ENCODE data around the gene SYT6.
"Not testable (repeated sequence)": the region's sequence is repeated elsewhere in the genome, so short reads cannot be mapped to it uniquely, and the experiment has no call there.

Gene SYT6

DNA sequence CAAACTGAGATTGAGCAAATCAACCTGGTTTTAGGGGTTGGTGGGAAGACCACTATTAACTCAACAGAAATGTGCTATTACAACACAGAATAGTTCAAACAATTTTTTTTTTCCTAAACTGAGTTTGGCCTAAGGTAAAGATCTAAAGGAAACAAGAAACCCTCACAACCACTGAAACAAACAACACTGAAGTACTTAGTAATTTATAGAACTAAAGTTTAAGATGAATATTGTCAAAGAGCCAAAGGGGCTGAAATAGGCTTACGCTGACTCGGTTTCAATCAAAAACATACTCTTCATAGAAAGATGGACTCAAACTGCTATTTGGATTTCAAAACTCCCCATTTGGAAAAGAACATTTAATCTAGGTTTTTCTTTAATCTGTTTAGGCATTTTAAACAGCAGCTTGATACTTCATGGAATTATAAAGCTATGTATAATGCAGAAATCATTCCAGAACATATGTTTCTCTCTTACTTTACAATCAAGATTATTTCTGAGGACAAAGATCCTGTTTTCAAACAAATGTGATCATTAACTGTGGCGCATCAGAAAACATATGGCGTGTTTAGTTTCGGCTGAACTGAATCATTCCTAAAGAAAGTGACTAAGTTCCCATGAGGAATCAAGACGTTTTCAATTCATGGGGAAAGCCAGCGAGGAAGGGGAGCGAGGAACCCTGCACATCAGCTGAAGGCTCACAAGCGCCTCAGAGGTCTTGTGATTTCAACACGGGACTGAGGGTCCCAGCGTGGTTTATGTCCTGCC lies 62.7 kb downstream of the SYT6 start:
- DNase-seq: no peak

DNA sequence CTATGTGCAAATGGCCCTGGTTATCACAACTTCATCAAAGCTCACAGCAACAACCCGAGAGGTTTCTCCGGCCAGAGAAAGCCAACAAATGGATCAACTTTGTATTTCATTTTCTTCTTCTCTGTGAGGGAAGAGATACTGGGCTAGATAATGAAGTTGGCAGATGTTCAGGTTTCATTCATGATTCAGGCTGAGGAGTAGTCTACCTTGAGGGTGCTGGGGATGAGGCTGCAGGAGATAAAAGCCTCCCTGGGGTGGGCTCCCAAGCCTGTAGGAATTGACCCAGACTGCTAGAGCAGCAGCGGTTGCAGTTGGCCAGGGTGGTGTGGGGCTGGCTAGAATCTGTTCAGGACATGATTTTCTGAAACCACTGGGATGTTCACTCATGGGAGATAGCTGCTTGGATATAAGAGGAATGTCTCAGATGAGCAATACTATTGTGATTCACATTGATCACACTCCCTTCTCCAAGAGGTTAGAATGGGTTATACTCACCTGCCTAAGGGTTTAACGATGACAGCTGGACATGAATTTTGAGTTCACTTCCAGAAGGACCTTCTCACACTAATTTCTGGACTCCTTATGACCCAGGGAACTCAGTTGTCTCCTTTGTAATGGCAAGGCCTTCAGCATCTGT lies 64.0 kb downstream of the SYT6 start:
- DNase-seq: no peak

DNA sequence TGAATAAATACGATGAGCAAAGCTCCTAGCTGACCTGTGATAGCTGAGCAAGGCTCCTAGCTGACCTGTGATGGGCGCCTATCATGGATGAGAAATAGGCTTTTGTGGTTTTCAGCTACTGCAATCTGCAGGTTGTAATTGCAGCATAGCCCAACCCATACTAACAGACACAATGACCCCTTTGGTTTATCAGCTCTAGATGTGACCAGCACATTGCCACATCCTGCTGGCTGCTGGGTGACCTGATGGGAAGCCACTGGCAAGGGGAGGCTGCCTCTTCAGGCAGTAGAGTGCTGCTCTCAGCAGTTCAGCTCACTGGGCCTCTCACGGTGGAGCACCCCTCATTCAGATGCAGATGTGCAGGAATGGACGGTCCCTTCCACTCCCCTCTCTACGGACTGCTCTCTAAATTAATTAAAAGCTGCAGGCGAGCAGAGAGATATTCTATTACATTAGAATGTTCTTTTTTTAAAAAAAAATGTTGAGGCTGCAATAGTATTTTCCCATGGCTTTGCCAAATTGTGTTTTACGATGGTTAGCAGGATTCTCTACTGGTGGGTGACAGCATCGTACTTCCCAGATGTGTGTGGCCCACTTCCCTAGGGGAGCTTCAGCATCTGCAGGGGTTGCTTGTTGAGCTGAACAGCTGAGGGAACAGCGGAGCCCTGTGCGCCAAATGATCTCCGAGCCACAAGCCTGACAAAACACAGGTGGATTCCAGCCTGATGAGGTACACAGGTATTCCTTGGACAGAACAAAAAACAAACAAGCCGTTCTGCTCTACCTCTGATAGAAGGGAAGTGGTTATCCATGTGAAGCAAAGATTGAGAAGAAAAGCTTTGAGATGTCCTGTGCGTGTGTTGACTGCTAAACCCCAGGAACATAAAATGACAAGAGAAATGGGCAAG lies 65.0 kb downstream of the SYT6 start:
- DNase-seq: no peak

DNA sequence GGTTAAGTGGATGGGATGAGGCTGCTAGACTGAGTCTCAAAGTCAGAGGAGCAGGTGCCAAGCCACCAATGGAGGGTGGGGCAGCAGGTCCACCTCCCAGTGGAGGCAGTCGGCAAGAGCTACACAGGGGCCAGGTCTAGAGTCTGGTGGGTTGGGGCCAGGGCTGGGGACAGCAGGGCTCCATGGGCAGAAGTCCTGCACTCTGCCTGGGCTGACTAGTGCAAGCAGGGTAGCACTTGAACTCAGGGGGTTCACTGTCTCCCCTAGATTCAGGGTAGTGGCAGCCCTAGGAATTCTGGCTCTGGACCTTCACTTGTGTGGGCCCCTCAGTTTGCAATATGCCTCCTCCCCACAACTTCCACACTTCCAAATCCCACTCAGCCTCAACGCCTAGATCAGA lies 66.2 kb downstream of the SYT6 start:
- no peak for DNase-seq

DNA sequence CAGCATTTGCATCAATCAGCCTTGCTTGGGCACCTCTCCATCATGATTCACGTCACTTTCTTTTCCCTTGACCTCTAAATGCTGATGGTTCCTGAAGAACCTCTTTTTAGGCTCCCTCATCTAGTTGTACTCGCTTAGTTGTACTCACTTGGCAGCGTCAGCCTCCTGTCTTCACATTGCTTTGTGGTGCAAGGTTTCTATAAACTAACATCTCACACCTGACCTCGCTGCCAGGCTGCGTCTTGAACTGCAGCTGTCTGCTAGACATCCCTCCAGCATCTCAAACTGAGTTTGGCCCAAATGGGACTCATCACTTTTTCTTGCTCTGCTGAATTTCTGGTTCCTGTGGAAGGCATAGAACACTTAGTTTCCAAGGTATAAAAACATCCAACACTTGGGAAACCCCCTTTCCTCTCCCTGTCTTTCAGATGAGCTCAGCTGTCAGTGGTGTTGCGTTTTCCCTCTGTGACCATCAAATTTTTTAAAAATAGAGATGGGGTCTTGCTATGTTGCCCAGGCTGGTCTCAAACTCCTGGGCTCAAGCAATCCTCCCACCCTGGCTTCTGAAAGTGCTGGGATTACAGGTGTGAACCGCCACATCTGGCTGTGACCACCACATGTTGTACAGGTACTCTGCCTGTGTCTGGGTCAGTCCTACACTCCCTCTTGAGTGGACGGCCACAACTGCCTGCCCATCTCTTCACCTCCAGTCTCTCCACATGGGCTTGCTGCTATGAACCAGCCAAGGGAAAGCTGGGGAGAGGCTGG lies 66.9 kb downstream of the SYT6 start:
- no peak for DNase-seq

DNA sequence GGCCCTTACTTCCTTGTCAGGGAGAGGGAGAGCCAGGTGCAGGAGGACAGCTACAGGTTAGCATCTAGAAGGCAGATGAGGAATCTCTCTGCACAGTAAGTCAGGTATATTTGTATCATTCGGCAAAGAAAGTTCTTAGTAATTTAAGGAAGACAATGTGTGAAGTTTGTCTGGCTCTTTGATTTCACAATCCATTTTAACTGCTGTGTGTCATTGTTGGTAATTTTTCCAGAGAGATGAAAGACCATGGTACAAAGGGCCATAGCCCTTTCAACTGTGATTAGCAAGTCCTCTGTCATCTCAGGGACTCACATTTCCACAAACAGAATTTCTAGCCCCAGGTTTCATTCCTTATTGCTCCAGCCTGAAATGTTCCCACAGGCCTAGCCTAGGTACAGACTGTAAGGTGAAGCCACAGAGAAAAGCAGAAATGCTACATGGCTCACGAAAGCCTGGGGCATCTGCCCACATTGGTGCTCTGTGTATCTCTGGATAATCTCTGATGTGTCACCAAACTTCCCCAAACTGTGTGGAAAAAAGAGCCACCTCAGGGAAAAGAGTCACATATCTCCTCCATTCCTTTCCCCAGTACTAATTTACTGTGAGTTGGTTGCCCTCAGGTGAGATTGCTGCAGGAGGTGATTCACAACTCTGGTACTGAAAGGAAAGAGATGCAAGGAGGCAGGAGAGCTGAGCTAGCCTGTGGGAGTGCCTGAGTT lies 70.6 kb downstream of the SYT6 start:
- no peak for DNase-seq

DNA sequence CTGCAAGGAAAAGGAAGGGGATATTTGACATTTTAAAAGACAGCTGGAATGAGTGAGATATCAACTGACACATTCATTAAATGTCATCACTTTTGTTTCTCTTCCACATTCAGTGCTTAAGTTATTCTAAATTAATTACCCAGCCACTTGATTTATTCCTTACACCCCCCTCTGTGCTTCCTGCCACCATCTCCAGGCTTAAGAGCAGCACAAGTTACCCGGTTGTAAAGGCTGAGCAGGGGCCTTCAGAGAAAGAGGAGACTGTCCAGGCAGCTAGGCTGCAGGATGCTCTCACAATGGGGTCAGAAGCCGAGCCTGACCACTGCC lies 71.4 kb downstream of the SYT6 start:
- DNase-seq: no peak

DNA sequence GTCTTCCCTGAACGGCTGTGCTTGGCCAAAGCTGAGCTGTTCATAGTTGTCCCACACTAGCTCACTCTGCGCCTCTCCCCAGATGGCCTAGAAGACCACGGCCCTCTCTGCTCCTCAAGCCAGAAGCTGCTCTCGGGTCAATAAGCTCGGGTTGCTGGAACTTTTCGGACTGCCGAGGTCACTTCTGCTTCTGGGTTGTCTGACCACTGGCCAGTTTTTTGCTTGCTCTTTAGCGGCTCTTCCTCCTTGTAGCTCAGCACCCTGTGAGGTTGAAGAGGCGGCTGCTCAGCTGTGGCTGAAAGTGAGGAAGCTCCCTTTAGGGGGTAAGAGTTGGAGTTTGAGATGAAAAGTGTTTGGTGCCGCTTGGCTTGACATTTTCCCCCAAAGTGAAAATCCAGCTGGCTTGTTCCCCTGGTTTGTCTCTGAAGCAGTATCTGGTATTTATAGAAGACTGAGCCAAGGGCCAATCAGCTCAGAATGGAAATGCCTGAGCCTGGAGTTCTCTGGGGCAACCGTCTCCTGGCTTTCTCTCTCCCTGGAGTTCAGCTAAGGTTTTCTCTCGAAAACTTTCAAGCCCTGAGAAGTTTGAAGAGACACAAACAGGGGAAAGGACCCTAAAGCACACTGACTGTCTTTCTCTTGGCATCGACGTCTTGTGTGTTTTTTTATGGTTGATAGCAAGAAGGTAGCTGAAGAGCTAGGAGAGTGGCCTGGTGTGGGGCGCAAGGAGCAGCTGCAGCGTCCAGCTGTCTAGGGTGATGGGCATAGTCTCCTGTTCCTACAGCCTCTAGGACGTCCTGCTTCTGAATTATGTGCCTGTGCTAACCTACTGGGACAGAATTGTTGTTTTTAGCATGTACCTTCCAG lies 72.0 kb downstream of the SYT6 start:
- DNase-seq: no peak

DNA sequence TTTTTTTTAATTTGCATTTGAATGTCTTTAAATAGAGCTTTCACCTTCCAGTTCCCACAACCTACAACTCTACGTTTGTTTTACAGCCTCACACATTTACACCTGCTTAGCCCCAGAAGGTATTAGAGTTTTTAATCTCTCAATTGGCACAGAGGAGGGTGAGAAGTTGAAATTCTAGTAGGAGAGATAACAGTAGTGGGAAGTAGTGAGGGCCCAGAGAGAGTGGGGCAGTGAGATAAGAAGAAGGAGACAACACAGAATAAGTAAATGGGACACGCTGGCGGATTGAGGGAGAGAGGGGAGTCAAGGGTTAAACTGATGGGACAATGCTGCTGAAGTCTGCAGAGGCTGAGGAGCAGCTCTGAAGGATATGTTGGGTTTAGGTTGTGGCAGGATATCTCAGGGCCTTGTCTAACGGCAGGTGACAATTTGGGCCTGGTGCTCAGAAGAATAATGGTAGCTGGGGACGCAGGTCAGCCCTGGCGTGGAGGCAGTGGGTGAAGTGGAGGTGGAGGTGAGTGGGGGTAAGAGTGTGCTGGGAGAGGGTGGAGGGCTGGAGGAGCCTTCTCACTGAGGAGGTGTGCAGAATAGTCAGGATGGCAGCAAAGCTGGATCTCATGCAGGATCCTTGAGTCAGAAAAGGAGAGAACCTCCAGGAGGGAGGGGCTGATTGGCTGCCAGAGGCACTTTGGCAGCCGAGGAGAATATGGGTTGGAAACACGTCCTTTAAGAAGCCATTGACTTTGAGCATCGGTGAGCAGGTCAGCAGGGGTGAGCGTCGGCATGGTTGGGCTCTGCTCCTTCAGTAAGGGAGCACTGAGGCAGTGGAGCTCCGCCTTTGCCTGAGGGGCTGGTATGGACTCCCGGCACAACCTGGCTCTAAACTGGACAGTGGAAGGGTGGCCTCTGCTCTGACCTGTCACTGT lies 72.9 kb downstream of the SYT6 start:
- DNase-seq: no peak

DNA sequence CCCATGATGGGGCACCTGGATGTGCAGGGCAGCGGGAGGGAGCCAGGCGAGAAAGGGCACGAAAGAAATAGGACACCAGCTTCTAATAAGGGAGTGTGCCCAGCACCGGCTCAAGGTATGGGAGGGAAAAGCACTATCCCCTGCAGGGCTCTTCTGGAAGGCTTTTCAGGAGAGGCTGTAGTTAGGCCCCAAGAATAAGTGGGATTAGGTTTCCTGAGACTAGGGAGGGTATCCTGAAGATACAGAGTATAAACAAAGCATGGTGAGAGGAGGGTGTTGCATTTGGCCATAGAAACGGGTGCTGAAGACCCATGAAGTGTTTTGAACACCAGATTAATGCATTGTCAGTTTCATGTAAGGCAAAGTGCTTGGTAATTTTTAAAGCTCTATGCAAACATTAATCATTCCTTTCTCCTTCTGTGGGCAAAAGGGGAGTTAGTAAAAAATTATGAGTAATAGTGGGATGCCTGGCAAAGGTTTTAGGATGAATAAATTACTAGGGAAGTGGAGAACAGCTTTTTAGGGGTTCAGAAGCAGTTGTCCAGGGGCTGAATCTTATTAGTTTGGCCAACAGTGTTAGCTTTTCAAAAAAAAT lies 74.0 kb downstream of the SYT6 start:
- DNase-seq: no peak

DNA sequence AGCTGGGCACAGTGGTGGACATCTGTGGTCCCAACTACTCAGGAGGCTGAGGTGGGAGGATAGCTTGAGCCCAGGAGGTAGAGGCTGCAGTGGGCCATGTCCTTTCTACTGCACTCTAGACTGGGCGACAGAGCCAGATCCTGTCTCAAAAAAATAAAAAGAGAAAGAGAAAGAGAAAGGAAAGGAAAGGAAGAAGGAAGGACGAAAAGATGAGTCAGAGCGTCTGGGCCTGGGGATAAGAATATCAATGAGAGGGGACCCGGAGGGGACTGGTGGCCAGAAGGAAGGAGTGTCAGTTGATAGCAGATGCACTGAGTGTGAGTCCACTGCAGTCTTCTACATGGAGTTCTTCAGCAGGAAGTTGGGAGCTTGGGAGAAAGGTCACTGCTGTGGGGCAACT lies 75.6 kb downstream of the SYT6 start:
- no peak for DNase-seq

DNA sequence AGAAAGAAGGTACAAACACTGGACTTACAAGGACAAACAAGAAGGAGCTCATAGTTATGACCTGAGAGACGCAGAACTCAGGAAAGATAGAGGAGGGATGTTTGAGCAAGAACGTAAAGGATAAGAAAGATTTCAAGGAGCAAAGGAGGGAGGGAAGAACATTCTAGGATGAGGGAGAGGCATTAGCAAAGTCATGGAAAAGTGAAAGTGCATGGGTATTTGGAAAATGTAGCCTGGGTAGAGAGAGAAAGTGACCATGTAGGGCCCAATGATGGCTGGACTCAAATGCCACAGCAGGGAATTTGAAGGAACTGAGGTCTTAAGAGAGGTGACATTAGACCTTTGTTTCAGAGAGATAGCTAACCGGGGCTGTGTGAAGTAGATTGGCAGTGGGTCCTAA lies 76.5 kb downstream of the SYT6 start:
- no peak for DNase-seq

DNA sequence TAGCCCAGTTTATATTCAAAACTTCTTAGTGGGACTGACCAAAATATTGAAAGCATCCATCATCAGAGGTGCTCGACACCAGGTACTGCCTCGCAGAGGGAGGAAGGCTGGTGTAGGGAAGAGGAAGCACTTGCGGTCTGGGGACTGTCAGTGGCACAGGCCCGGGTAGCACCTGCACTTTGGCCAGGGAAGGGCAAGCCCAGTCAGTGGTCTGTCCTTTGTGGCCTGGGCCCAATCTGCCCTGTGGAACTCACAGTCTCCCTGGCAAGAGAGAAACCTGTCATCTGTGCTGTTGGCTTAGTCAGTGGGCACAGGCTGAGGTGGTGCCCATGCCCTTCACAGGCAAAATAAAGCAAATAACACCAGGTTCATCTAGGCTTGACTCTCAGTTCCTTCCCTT lies 77.4 kb downstream of the SYT6 start:
- no peak for DNase-seq

DNA sequence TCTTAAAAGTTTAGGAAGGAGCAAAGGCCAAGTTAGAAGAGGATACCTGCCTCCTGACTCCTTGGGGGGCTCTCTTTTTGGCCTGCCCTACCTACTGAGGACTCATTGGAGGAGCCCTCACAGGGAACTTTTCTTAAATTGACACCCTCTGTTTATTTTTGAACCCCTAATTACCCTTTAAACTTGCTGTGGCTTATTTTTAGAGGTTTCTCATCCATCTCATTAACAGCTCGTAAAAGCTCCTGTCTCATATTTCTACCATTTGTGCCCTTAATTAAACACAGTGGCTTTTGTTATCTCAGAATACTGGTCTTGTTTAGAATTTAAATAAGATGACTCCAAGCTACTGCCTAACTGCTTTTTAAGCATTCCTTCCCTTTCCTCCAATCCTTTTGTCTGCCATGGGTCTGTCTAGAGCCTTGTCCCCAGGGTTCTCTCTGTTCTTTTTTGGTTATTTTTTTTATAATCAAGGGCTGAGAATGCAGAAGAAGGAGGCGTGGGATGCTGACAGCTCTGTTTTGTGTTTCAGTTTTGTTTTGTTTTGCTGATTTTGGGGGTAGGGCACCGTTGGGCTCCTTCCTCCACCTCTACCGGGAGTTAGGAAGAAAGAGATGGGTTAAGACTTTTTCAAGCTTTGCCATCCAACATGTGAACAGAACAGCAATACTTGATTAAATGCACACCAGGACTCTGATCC lies 78.0 kb downstream of the SYT6 start:
- no peak for DNase-seq

DNA sequence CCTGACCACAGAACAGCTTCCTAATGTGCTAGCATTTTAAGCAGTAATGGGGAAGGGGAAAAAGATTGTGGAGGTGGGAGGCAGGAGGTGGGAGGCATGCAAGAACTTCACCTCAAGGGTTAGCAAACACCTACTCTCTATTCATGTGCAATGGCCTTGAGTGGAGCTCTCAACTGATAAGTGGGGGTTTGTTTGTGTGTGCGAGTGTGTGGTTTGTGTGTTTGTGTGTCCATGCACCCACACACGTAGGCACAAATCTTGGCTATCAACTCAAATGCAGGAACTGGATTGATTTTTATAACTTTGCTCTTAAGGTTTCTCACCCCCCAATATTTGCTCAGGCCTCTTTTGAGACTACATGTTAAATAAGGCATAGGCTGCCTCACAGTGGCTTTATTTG lies 78.6 kb downstream of the SYT6 start:
- DNase-seq: no peak

DNA sequence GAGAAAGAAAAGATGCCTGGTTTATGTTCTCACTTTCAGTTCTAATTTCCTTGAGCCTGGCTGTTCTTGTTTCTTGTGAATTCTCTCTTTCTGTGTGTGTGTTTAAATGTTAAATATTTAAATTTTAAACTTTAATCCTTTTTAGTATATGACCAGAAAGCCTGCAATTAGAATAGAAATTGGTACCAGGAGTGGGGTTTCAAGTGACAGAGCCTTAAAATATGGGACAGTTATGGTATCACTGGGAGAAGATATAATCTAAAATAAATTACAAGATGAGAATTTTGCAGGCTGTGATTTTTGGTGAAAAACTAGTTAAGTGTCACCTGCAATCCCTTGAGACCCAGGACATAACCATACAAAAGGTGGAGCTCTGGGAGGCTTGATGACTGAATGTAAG lies 81.4 kb downstream of the SYT6 start:
- no peak for DNase-seq

DNA sequence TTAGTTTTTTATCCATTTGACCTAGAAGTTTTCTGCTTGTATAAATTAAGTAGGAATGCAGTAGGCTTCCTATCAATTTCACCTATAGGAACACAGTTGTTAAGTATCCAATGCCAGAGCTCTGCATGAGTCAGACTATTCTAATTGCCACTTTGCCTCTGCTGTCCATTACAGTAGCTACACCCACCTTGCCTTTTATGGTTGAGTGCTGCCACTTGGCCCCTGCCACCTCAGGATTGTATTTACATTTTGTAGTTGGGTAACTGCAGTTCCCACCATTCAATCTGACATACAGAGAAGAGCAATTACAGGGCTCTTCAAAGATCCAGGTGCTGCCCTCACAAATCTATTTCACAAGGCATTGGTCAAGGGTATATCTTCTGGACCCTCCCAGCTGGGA lies 83.9 kb downstream of the SYT6 start:
- not testable (repeated sequence) for DNase-seq

DNA sequence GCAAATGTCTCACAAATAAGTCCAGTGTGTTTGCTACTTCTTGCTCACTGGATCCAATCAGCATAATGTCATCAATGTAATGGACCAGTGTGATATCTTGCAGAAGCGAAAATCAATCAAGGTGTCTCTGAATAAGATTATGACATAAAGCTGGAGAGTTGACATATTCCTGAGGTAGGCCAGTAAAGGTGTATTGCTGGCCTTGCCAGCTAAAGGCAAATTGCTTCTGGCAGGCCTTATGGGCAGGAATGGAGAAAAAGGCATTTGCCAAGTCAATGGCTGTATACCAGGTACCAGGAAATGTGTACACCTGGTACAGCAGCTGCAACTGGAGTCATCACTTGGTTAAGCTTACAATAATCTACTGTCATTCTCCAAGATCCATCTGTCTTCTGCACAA lies 85.0 kb downstream of the SYT6 start:
- not testable (repeated sequence) for DNase-seq

DNA sequence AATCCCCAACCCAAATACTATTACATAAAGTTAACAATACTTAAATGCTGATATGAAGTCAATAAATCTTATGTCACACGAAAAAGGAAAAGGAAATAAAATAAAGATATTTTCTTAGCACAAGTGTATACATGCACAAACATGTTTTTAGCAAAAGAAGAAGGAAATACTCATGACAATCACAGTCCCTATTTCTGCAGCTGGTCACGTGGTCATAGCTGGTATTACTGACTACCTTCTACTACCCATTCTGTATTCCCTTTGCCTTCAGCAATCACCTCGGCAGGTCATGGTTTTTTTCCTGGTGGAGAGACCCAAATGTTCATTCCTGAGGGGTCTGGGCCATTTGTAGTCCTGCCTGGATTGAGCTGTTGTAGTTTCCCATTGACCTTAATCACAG lies 88.0 kb downstream of the SYT6 start:
- not testable (repeated sequence) for DNase-seq

Data from NCI-H1930 (cell line).